ENCODE measurements around the gene CLCN4.
A peak's percentile ranks its signal among the peaks of the same experiment; 100 is the strongest.

Gene CLCN4

DNA sequence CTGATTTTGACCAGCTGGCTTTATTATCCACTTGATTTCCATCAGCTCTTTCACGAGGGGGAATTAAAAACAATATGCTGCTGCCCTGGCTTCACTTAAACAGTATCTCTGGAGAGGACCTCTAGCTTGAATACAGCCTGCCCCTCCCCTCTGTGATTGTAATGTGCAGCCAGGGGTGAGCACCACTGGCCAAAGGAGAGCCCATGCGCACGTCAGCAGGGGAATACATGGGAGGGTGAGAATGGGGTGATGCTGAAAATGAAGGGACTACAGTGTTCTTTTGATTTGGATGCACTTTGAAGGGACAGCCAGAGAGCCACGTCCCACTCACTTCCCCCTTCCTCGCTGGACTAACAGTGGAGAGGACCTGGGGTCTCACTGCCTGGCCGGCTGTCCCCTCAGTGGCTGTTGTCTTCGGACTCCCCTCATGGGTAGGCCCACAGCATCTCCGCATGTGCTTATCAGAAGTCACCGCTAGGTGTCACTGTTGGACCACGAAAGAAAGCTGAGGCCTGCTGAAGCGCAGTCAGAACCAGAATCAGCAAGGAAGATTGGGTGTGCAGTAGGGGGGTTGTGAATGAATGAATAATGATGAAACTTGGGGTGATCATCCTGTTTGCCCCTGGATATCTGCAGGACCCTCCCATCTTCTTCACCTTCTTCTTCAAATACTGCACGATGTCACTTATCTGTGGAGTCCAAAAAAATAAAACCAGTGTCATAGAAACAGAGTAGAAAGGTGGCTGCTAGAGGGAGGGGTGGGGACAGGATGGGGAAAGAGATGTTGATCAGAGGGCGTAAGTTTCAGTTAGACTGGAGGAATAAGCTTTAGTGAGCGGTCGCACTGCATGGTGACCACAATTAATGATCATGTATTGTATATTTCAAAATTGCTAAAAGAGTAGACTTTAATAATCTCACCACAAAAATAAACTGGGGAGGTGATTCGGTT, 32.8 kb downstream of the CLCN4 start:
- Histone ChIP-seq H3K27me3 (ENCODE audit: control insufficient read depth, insufficient read depth, low read length) (no peaks in the 10 kb centered on the region), H3K9ac (no peak overlapping the region), H3K9me3 (ENCODE audit: control insufficient read depth, low read length) (no peaks in the 10 kb centered on the region), H3K27ac (peak overlapping the region; percentile 25), H3K4me2 (ENCODE audit: low read length) (no peak overlapping the region), H3K4me1 (no peaks in the 10 kb centered on the region), H3K4me3 (ENCODE audit: low read depth, low read length) (no peak overlapping the region), H3K36me3 (ENCODE audit: control insufficient read depth, insufficient read depth, low read length) (no peaks in the 10 kb centered on the region), H3K79me2 (peaks cover 3% of the 10 kb centered on the region), H2AFZ (no peak overlapping the region)
- TF ChIP-seq, protein P1, sequence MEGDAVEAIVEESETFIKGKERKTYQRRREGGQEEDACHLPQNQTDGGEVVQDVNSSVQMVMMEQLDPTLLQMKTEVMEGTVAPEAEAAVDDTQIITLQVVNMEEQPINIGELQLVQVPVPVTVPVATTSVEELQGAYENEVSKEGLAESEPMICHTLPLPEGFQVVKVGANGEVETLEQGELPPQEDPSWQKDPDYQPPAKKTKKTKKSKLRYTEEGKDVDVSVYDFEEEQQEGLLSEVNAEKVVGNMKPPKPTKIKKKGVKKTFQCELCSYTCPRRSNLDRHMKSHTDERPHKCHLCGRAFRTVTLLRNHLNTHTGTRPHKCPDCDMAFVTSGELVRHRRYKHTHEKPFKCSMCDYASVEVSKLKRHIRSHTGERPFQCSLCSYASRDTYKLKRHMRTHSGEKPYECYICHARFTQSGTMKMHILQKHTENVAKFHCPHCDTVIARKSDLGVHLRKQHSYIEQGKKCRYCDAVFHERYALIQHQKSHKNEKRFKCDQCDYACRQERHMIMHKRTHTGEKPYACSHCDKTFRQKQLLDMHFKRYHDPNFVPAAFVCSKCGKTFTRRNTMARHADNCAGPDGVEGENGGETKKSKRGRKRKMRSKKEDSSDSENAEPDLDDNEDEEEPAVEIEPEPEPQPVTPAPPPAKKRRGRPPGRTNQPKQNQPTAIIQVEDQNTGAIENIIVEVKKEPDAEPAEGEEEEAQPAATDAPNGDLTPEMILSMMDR (IDR thresholded peaks at IDR 0.05): peak; percentile 67

DNA sequence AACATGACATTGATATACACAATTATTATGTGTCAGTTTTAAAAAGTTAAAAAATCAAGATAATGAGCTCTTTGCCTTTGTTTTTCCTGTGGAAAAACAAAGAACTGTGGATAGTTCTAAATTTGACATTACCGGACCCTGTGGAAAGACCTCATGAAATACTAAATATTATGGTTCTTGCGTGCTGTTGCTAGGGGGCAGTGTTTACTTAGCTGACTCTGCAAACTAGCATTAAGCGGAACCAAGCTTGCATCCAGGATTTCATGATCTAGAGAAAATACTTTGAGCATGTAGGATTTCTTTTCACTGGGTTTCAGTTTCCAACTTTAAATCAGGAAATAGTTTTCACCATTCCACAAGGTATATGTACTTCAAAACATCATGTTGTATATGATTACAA, 33.6 kb downstream of the CLCN4 start:
- H3K27ac ChIP-seq: peak overlapping the region; percentile 25
- H2AFZ ChIP-seq: no peak overlapping the region
- H3K4me3 ChIP-seq (ENCODE audit: low read depth, low read length): no peak overlapping the region
- H3K36me3 ChIP-seq (ENCODE audit: control insufficient read depth, insufficient read depth, low read length): no peaks in the 10 kb centered on the region
- H3K79me2 ChIP-seq: peaks cover 3% of the 10 kb centered on the region
- H3K9me3 ChIP-seq (ENCODE audit: control insufficient read depth, low read length): no peaks in the 10 kb centered on the region
- TF ChIP-seq, protein P1 (IDR thresholded peaks at IDR 0.05): peak; percentile 38
- H3K4me1 ChIP-seq: no peaks in the 10 kb centered on the region
- no peaks in the 10 kb centered on the region for H3K27me3 ChIP-seq (ENCODE audit: control insufficient read depth, insufficient read depth, low read length)
- no peak overlapping the region for H3K9ac ChIP-seq
- no peak overlapping the region for H3K4me2 ChIP-seq (ENCODE audit: low read length)

GRCh38 chrX:10193587-10193986, 36.8 kb downstream of the CLCN4 start:
- H3K36me3 ChIP-seq (ENCODE audit: control insufficient read depth, insufficient read depth, low read length): no peaks in the 10 kb centered on the region
- TF ChIP-seq, protein P1 (IDR thresholded peaks at IDR 0.05): no peak
- no peak overlapping the region for H3K27ac ChIP-seq
- no peaks in the 10 kb centered on the region for H3K79me2 ChIP-seq
- no peak overlapping the region for H3K4me3 ChIP-seq (ENCODE audit: low read depth, low read length)
- H3K4me1 ChIP-seq: no peaks in the 10 kb centered on the region
- H3K9me3 ChIP-seq (ENCODE audit: control insufficient read depth, low read length): no peaks in the 10 kb centered on the region
- no peak overlapping the region for H2AFZ ChIP-seq
- no peak overlapping the region for H3K9ac ChIP-seq
- no peak overlapping the region for H3K4me2 ChIP-seq (ENCODE audit: low read length)
- no peaks in the 10 kb centered on the region for H3K27me3 ChIP-seq (ENCODE audit: control insufficient read depth, insufficient read depth, low read length)

- Histone ChIP-seq H3K4me2 (ENCODE audit: low read length) (no peak overlapping the region), H3K27ac (no peak overlapping the region)
- TF ChIP-seq, protein P1 (IDR thresholded peaks at IDR 0.05): no peak
Measured at GRCh38 chrX:10195425-10195824, 38.6 kb downstream of the CLCN4 start.

More at GRCh38 chrX:10195425-10195824, 38.6 kb downstream of the CLCN4 start:
- H3K36me3 ChIP-seq (ENCODE audit: control insufficient read depth, insufficient read depth, low read length): no peaks in the 10 kb centered on the region
- no peak overlapping the region for H2AFZ ChIP-seq
- no peaks in the 10 kb centered on the region for H3K79me2 ChIP-seq
- H3K9ac ChIP-seq: no peak overlapping the region
- H3K27me3 ChIP-seq (ENCODE audit: control insufficient read depth, insufficient read depth, low read length): no peaks in the 10 kb centered on the region
- no peaks in the 10 kb centered on the region for H3K4me1 ChIP-seq
- no peaks in the 10 kb centered on the region for H3K9me3 ChIP-seq (ENCODE audit: control insufficient read depth, low read length)
- no peak overlapping the region for H3K4me3 ChIP-seq (ENCODE audit: low read depth, low read length)

All from parathyroid adenoma (tissue), 2 donors.